ENCODE data around the gene SNX21.
"Not testable (repeated sequence)": the region's sequence is repeated elsewhere in the genome, so short reads cannot be mapped to it uniquely, and the experiment has no call there.

The SNX21 gene

DNA sequence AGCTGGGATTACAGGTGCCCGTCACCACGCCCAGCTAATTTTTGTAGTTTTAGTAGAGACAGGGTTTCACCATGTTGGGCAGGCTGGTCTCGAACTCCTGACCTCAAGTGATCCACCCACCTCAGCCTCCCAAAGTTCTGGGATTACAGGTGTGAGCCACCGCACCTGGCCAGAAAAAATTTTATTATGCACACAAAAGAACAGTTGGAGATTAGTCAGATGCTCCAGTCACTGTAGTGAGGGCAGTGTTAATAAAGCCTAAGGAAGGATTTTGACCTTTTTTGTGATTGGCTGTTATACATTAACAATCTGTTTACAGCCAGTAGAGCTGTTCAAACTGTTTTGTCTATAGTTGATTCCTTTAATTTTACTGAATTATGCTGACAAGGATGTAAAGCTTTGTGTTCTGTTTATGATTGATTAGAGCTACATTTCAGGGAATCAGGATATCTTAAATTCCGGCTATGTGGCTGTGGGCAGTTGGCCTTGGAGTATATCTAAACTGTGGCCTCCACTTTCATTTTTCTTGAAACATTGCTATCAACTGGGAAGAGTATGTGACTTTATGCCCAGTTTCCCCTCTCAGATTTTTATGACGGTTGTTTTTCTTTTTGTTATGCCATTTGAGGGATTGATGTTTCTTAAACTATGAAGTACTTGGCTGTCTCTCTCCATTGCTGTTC lies 33.7 kb downstream of the SNX21 start:
- TF ChIP-seq, protein P1, sequence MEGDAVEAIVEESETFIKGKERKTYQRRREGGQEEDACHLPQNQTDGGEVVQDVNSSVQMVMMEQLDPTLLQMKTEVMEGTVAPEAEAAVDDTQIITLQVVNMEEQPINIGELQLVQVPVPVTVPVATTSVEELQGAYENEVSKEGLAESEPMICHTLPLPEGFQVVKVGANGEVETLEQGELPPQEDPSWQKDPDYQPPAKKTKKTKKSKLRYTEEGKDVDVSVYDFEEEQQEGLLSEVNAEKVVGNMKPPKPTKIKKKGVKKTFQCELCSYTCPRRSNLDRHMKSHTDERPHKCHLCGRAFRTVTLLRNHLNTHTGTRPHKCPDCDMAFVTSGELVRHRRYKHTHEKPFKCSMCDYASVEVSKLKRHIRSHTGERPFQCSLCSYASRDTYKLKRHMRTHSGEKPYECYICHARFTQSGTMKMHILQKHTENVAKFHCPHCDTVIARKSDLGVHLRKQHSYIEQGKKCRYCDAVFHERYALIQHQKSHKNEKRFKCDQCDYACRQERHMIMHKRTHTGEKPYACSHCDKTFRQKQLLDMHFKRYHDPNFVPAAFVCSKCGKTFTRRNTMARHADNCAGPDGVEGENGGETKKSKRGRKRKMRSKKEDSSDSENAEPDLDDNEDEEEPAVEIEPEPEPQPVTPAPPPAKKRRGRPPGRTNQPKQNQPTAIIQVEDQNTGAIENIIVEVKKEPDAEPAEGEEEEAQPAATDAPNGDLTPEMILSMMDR (IDR thresholded peaks at IDR 0.05; ENCODE audit: low read depth, low read length, missing control alignments): no peak
- H3K4me3 ChIP-seq (replicated peaks; ENCODE audit: low read depth, low read length): no peak overlapping the region
- no peak for DNase-seq (ENCODE audit: extremely low read depth, low read depth)

DNA sequence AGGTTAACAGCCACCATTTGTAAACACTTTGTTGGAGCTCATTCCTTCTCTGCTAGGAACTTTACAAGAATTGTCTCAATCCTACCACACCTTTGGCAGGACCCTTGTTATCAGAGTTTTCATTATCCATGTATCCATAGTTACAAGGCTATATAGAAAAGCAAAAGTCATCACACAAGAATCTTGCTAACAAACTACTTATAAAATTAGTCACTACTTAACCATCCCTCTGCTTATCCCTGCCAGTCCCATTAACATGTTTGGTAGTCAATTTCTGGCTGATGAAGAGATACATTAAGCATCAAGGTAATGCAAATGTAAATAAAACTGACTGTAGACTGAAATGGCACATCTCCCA lies 34.2 kb downstream of the SNX21 start:
- DNase-seq (ENCODE audit: extremely low read depth, low read depth): no peak
- TF ChIP-seq, protein P1 (IDR thresholded peaks at IDR 0.05; ENCODE audit: low read depth, low read length, missing control alignments): no peak
- no peak overlapping the region for H3K4me3 ChIP-seq (replicated peaks; ENCODE audit: low read depth, low read length)

DNA sequence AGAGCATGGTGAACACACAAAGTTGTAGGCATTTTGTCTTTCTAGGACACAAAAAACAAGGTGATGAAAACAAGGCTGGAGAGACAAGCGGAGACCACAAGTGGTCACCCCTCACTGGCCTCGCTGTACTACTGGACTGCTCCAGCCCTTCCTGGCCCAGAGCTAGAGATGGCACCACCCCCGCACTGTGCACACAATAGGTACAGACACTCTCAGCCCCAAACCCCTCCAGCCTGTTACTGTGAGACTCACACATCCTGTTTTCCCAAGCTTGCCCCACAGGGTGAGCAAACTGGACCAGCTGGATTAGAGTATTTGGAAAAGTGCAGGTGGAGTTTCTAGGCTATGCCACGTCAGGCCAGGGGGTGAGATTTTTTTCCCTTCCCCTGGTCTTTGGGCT lies 39.0 kb downstream of the SNX21 start:
- H3K4me3 ChIP-seq (replicated peaks; ENCODE audit: low read depth, low read length): no peak overlapping the region
- no peak for DNase-seq (ENCODE audit: extremely low read depth, low read depth)
- TF ChIP-seq, protein P1 (IDR thresholded peaks at IDR 0.05; ENCODE audit: low read depth, low read length, missing control alignments): no peak

DNA sequence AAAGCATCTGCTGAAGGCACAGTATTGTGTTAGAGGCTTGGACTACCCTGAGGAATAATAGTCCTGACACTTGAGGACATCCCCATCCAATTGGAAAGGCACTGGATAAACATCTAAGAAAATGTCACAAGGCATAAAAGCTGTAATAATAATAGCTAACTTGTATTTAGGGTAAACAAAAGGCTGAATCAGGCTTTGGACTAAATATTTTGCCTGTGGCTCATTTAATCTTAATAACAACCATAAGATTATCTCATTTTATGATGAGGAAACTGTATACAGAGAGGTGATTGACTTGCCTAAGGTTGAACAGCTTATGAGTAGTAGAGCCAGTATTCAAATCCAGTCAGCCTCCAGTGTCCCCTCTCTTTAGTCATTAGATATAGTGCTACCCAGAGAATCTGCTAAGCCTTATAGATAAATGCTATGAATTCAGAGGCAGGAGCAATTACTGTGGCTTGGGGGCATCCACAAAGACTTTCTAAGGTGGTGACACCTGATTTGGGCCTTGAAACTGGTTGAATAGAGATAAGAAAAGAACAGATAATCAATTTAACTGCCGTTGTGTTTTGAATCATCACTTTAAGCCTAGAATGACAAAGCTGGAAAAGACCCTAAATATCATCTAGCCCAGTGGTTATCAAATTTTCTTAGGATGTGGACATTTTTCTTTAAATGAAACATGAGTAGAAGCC lies 40.0 kb downstream of the SNX21 start:
- no peak for DNase-seq (ENCODE audit: extremely low read depth, low read depth)
- TF ChIP-seq, protein P1 (IDR thresholded peaks at IDR 0.05; ENCODE audit: low read depth, low read length, missing control alignments): no peak
- no peak overlapping the region for H3K4me3 ChIP-seq (replicated peaks; ENCODE audit: low read depth, low read length)

DNA sequence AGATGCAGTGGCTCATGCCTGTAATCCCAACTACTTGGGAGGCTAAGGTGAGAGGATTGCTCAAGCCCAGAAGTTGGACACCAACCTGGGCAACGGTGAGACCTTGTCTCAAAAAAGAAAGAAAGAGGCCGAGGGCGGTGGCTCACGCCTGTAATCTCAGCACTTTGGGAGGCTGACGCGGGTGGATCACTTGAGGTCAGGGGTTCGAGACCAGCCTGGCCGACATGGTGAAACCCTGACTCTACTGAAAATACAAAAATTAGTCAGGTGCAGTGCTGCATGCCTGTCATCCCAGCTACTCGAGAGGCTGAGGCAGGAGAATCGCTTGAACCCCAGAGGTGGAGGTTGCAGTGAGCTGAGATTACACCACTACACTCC lies 40.5 kb downstream of the SNX21 start:
- DNase-seq (ENCODE audit: extremely low read depth, low read depth); H3K4me3 ChIP-seq (replicated peaks; ENCODE audit: low read depth, low read length): not testable (repeated sequence)

DNA sequence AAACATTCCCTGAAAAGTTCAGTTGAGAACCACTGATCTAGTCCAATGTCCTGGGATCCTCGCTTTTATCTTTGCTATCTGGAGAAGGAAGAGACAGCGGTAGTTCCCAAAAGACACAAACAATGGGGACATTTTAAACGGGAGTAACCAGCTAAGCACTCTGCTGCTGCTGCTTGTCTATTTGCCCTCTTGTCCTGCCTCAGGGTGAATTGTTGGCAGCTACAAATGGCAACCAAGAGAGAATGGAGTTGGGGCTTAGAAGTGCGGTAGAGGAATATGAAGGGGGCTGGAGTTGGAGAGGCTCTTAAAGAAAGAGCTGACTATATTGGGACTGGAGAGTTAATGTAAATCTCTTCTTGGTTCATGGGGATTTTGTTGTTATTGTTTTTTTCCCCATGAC lies 41.0 kb downstream of the SNX21 start:
- TF ChIP-seq, protein P1 (IDR thresholded peaks at IDR 0.05; ENCODE audit: low read depth, low read length, missing control alignments): no peak
- no peak for DNase-seq (ENCODE audit: extremely low read depth, low read depth)
- H3K4me3 ChIP-seq (replicated peaks; ENCODE audit: low read depth, low read length): no peak overlapping the region

DNA sequence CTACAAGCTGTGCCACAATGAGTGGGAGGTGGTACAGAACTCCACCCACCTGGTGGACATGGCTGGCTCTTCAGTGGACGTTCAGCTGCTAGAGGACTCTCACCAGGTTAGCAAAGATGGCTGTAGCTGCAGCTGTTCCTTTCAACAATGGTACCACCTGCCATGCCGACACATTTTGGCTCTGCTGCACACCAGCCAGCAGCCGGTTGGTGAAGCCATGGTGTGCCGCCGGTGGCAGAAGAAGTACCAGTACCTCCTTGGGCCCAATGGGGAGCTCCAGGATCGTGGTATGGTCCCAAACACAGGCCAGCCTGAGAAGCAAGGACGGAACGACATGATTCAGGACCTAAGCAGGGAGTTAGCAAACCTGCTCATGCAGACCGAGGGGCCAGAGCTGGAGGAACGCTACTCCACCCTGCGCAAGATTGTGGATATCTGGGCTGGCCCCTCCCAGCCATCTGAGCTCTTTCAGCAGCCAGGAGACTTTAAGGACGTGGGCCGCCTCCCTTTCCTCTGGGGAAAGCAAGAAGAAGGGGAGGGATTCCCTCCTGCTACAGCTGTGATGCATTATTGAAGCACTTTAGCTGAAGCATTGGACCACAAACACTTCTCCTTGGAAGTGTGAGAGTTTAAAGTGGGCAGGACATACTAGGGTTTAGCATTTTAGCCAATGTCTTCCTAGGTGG lies 44.6 kb downstream of the SNX21 start:
- TF ChIP-seq, protein P1 (IDR thresholded peaks at IDR 0.05; ENCODE audit: low read depth, low read length, missing control alignments): no peak
- H3K4me3 ChIP-seq (replicated peaks; ENCODE audit: low read depth, low read length): no peak overlapping the region
- peak; percentile 40 for DNase-seq (ENCODE audit: extremely low read depth, low read depth)
